MV-4-11 (cell line): ENCODE data around the gene MAP3K20.
A peak's percentile ranks its signal among the peaks of the same experiment; 100 is the strongest.

Experiments
- DNase-seq: peaks from one replicate; lab custom pipeline; 2025; lab: John Stamatoyannopoulos, UW

Gene MAP3K20

DNA sequence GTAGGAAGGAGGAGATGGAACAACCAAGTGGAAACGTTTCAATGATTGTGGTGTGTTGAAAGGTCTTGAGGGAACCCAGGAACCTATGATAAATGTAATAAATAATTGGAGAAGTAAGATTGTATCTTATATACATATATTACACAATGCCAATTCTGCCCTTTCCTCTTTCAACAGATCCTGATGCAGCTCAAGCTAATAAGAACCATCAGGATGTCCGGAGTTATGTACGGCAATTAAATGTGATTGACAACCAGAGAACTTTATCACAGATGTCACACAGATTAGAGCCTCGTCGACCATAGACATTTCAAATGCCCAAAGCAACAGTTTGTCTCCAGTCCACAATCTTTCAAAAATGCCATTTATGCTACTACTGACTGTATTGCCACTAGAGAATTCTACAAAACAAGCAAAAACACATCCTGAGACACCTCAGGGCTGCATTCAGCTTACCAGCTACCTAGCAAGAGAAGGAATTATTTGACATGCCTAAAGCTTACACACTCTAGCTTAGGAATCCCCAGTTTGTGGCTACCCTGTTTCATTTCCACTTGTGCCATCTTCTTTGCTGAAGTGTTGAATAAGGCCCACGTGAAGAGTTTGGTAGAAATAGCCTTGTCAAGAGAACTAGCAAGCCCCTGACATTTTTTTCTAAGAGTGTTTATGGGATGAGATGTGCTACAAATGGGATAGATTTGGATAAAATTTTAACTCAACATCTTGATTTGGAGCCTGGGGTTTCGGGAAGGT lies 24.0 kb upstream of the MAP3K20 start:
- DNase-seq: peak; percentile 51

DNA sequence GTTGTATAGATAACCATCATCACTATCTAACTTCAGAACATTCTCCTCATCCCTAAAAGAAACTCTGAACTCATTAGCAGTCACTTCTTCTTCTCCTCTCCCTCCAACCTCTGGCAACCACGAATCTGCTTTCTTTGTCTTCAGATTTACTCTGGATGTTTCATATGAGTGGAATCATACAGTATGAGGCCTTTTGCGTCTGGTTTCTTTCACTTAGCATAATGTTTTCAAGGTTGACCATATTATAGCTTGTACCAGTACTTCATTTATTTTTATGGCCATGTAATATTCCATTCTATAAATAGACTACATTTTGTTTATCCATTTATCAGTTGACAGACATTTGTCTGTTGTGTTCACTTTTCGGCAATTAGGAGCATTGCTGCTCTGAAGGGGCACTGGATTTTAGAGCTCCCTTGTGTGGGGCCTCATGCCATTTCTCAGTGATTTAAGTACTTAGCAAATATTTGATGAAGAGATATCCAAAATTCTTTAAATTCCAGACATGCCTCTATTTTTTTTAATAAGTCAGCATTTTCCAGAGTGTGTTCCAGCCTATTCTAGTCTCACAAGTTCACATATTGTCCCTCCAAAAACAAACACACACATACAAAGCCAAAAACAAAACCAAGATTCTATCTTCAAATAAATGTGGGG lies 22.5 kb upstream of the MAP3K20 start:
- DNase-seq: no peak

GRCh38 chr2:173054466-173054865 lies 21.2 kb upstream of the MAP3K20 start:
- DNase-seq: no peak

DNA sequence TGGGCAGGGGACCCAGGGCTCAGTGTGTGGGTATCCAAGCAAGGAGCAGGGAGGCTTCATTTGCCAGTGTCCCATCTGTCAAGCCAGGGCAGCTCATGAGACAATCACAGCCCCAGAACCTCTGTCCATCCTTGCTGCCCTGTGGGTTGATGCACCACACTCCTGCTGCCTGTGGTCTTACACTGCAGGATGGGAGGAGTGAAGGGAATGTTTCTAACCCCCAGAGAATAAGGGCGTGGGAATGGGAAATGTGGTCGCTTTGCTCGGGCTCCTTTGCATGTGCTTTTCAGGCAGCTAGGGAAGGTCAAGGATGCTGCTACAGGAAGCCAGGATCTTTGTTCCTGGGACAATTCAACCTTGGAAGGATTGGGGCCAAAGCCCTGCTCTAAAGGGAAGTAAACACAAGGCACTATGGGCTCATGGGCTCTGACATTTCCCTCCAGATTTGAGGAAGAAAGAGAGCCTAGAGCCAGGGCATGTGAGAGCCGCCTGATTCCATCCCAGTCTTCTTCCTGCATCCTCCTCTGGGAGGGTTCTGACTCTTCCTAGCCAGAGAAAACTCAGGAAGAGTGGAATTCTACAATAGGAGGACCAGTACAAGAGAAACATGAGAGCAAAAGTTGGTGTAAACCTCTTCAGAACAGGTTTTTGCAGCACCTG lies 18.8 kb upstream of the MAP3K20 start:
- no peak for DNase-seq

DNA sequence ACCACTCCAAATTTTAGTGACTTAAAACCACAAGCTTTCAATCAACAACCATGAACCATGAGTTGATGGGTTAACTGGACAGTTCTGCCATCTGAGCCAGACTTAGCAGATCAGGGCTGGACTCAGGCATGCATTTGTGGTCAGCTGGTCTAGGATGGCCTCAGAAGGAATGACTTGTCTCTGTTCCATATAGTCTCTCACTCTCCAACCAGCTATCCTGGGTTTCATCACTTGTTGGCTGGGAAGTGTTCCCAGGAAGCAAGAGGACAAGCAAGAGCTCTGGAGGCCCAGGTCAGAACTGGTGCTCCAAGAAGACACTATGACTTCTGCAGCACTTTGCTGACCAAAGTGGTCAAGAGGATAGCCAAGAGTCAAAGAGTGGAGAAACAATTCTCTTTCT lies 17.5 kb upstream of the MAP3K20 start:
- DNase-seq: no peak

GRCh38 chr2:173058673-173059072 lies 17.0 kb upstream of the MAP3K20 start:
- DNase-seq: peak; percentile 63

GRCh38 chr2:173059292-173059691 lies 16.4 kb upstream of the MAP3K20 start:
- peak; percentile 55 for DNase-seq

DNA sequence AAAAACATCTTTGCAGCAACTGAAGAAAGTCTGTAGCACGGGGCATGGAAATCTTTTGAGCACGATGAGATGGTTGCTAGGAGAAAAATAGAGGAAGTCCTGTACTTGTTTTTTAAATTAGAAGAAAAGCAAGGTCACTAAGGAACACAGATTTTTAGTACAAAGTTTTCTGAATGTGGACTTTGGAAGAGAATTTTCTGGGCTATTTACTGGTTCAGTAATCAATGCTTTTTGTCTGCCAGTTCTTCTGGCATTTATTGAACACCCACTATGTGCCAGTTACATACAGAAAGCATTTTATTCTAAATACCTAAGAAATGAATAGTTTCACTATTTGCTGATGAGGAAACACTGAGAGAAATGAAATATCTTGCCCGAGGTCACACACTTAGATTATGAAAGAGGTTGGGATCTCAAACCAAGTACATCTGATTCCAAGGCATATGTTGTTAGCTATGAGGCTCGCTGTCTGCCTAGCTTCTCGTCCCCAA lies 15.6 kb upstream of the MAP3K20 start:
- DNase-seq: peak; percentile 59

DNA sequence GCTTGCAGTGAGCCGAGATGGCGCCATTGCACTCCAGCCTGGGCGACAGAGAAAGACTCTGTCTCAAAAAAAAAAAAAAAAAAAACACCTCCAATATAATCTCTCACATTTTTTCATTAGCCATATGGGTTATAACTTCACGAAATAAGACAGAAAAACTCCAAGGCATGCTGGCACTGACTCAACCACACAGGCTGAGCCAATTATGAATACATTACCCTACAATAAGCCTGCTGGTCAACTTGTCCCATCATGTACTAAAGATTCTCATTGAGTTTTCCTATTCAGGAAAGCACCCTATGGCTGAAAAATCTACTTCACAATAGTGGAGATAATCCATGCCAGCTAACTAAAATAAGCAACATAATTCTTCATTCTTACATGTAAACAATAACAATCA lies 12.8 kb upstream of the MAP3K20 start:
- no peak for DNase-seq

- no peak for DNase-seq
These were observed 11.4 kb upstream of the MAP3K20 start for GRCh38 chr2:173064151-173064805.

DNA sequence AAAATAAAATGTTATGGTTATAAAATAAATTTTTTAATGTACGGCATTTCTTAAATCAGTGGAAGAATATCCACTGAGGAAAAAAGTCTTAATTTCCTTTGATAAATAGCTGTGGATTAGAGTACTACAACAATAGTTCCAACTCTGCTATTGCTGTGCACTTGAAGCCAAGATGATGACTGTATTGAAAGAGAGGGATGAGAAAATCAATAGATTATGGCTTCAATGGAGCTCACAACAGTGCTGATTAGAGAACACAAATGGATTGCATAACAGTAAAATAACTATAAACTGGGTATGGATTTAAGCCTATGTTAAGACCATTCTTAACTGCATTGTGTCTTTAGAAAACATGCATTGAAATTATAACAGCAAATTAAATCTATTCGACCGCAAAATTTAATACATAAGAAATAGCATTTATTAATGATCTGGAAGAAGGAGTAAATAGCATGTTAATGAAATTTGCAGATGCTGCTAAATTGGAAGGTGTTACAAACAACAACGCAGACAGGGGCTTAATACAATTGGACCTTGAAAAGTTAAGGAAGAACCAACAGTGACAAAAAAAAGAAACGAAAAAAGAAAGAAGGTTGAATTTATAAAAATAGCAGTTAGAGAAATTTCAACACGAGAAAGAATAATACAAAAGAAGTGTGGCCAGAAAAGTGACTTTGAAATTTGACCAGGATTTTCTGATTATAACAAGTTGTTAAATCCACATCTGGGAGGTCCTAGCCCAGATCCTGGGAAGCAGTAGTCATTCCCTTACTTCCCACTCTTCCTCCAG lies 8.6 kb upstream of the MAP3K20 start:
- no peak for DNase-seq

DNA sequence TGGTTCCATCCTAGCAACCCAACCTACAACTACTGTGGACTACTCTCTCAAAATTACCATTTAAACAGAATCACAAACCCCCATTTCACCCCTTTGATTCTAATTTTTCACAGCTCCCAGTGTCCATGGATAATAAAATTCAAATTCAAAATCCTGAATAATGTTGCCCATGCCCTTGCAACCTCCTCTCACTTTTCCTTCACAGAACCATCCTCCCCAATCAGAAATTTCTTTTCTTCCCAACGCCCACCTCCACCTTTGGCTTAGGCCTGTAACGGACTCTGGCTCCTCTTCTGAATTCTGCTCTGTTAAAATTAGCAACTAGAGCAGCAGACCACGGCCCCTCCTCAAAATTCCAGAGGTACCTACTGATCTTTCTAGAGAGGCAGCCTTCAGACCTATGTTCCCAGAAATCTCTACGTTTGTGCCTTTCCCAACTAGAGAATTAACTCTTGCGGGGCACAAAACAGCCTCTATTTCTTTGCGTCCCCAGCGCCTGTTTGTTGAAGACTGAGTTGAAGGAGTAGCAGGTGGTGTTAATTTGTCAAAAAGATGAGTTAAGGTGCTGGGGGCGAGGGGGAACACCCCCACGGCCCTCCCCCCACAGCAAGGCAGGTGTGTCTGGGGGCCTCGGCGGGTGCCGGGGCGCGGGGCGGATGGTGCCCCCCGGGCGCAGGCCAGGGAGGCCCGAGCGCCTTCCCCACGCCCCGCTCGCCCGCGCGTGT lies 428 bp upstream of the MAP3K20 start:
- no peak for DNase-seq

DNA sequence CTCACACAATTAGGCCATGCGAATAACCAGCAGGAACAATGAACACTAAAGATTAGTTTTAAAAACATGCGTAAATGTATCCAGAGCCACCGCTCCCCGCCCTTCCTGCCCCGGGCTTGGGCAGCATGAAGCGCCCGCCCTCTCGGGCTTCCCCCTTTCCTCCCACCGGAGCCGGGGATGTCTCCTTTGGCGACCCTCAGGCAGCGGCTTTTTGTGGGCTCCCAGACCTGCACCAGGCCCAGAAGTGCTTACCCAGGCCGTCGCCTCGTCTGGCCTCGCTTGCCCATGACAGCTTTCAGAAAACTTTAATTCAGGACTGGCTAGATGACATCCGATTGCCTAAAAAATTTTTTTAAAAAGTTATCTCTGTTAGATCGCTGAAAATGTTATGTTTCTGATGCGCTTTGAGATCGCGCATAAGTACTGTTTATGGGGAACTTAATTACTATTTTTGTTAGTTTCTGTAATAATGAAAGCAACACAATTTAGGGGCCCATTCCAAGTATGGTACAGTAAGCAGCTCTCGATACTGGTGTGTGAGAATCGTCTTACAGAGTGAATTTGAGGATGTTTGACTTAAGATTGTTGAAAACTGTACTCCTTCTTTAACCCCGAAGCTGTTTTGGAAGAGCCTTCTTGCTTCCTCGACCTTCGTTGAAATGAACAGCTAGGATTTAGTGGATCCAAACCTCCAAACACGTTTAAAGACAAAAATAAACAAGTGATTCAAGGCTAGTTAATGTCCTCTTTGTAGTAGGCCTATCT lies 1.1 kb downstream of the MAP3K20 start:
- peak; percentile 15 for DNase-seq

DNA sequence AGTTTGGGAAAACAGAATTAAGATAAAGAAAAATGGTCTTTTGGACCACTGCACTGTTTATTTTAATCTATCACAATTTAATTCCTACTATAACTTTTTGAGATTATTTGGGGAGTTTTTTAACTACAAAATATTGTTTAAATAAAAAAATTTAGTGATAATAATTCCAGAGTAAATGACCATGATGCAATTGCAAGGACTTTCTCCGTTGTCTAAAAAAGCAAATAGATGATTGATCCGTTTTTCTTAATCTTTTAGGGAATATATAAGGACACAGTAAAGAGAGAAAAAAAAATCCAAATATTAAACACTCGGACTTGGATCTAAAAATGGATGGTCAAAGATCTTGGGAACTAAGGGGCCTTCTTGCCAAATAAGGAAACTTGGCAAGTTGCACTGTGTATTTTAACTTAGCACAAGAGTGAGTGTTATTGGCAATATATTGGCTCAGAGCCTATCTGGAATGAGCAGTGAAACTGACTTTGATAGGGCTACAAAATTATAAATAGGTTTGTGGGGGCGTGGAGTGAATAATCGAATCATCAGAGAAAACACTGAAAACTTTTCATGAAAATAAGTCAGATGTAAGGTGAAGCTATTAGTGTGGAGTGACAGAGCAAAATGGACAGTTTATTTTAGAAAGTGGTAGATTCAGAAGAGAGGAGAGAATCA lies 2.0 kb downstream of the MAP3K20 start:
- DNase-seq: peak; percentile 34

DNA sequence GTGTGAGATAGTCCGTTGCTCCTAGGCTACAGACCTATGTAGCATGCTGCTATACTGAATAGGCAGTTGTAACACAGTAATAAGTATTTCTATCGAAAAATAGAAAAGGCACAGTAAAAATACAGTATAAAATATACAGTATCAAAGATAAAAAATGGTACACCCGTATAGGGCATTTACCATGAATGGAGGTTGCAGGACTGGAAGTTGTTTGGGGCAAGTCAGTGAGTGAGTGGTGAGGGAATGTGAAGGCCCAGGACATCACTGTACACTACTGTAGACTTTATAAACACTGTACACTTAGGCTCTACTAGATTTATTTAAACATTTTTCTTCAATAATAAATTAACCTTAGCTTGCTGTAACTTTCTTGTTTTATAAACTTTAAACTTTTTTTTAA lies 3.5 kb downstream of the MAP3K20 start:
- DNase-seq: no peak

- no peak for DNase-seq
These were observed 4.6 kb downstream of the MAP3K20 start for GRCh38 chr2:173079973-173080860.

DNA sequence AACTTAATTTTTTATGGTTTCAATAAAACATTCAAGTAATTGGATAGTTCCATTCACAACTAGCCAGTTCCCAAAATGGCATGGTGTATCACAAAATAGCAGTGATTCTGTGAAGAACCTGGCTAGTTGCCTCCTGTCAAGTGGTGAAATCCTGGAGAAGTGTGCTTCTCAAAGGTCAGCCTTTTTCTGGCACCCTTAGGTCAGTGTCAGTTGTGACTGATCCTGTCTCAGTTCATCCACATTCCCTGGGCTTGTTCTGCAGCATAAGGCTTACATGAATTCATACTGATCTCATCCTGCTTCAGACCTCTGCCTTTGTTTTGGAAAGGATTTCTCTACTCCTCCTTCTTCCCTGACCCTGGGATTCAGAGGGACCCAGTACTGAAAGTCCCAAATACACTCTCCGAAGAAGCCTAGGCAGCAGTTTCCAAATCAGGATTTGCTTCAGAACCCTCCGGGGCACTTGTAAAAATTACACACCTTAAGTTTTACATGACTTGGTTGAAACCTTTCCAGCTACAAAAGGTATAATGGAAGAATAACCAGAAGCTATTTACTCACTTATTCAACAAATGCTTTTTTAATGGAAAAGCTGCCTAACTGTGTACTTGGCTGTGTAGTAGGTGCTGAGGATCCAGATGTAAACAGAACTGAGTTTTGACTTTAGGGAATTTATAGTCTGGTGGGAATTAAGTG lies 11.0 kb downstream of the MAP3K20 start:
- no peak for DNase-seq

DNA sequence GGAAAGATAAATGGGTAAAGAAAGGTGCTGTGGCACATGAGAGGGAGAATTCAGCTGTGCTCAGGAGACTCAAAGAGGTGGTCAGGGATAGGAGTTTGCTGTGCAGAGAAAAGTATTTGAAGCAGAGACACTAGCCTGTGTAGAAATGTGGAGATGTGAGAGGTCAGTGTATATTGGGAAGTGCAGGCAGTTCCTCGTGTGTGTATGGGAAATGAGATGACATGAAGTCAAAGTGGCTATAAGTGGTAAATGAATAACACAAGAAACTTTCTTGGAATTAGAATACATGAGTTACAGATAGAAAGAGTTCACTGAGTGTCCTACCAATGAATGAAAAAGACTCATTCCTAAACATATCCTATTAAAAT lies 11.6 kb downstream of the MAP3K20 start:
- no peak for DNase-seq
